ENCODE results near the gene ALOX5AP.

DNA sequence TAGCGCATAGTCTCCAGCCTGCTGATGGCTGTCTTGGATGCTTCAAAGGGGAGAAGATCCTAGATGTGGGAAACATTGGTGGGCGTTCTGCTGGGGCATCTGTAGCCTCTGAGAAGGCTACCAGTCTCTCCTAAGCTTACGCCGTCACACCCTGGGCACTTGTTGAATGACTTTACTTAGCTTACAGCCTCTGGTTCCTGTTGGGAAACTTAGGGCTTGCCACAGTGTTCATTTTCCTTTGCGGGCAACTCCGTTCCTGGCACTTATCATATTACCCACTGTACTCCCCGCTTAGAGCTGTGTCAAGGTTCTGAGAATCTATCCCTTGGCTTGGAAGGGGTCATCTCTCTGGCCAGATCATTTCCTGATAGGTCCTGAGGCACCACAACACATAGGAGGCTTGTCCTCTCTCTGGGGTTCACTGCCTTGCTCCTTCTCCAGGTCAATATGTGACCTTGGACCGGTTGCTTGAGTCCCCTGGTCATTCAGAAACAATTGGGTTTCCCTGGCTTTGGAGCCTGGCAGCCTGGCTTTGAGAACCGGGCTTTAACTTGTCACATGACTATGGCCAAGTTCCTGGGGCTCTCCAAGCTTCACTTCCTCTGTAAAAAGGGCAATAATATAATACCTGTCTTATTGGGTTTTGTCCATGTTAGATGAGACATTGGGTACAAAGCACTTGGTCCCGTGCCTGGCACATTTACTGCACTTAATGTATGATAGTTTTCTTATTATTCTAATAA is 20.5 kb upstream of the ALOX5AP start:
- TF ChIP-seq POLR2A (IDR thresholded peaks at IDR 0.05; ENCODE audit: low read depth, low read length) = no peak
- TF ChIP-seq TAF1 (IDR thresholded peaks at IDR 0.05; ENCODE audit: borderline replicate concordance, low read depth, low read length) = no peak
- TF ChIP-seq POLR2AphosphoS5 (IDR thresholded peaks at IDR 0.05; ENCODE audit: low read depth, low read length) = no peak

Data from GM12892 (cell line).